MM.1S (cell line): Measurements from ENCODE around the gene TMEM154.

Source experiments
- DNase-seq: peaks from one replicate; pipeline ENCODE4 v3.0.0-alpha.2; 2015
- H2AFZ ChIP-seq: fragments of 300-600 bp; sonication (generic); 2 replicates; pipeline ENCODE4 v1.6.0; 2016; ENCODE audit warnings: antibody characterized with exemption, low read length
- H3F3A ChIP-seq: fragments of 300-600 bp; sonication (generic); 2 replicates; pipeline ENCODE4 v1.6.1; 2016; ENCODE audit warnings: mild to moderate bottlenecking, antibody characterized with exemption, low read length, moderate library complexity, mixed read lengths; ENCODE audit not compliant: insufficient read depth
- H3K27ac ChIP-seq: fragments of 300-600 bp; sonication (generic); 2 replicates; pipeline ENCODE4 v1.5.1; 2016; ENCODE audit warnings: mild to moderate bottlenecking, low read length
- H3K27me3 ChIP-seq: fragments of 300-600 bp; sonication (generic); replicated peaks from 2 replicates; pipeline ENCODE4 v1.6.0; 2016; ENCODE audit warnings: low read length; ENCODE audit not compliant: insufficient read depth
- H3K36me3 ChIP-seq: fragments of 300-600 bp; sonication (generic); replicated peaks from 2 replicates; pipeline ENCODE4 v1.6.1; 2016; ENCODE audit warnings: mild to moderate bottlenecking, low read length, mixed read lengths; ENCODE audit not compliant: insufficient read depth
- H3K4me1 ChIP-seq: fragments of 300-600 bp; sonication (generic); 2 replicates; pipeline ENCODE4 v1.6.1; 2016; ENCODE audit warnings: low read length, mixed read lengths
- H3K4me2 ChIP-seq: fragments of 300-600 bp; sonication (generic); 2 replicates; pipeline ENCODE4 v1.6.0; 2016; ENCODE audit warnings: low read depth, low read length
- H3K4me3 ChIP-seq: fragments of 300-600 bp; sonication (generic); 2 replicates; pipeline ENCODE4 v1.5.1; 2016; ENCODE audit warnings: low read length, mixed read lengths
- H3K79me2 ChIP-seq: fragments of 300-600 bp; sonication (generic); 2 replicates; pipeline ENCODE4 v1.6.1; 2016; ENCODE audit warnings: mixed run types, low read length, mixed read lengths
- H3K9ac ChIP-seq: fragments of 300-600 bp; sonication (generic); 2 replicates; pipeline ENCODE4 v1.6.1; 2016; ENCODE audit warnings: low read length, mixed read lengths
- H3K9me2 ChIP-seq: fragments of 300-600 bp; sonication (generic); replicated peaks from 2 replicates; pipeline ENCODE4 v1.6.1; 2016; ENCODE audit warnings: mild to moderate bottlenecking, low read length, mixed read lengths; ENCODE audit not compliant: insufficient read depth
- H3K9me3 ChIP-seq: fragments of 300-600 bp; sonication (generic); replicated peaks from 2 replicates; pipeline ENCODE4 v1.6.1; 2016; ENCODE audit warnings: mild to moderate bottlenecking, low read length, mixed read lengths; ENCODE audit not compliant: insufficient read depth
- H4K20me1 ChIP-seq: fragments of 300-600 bp; sonication (generic); 2 replicates; pipeline ENCODE4 v1.6.1; 2016; ENCODE audit warnings: mild to moderate bottlenecking, low read length, moderate library complexity, mixed read lengths; ENCODE audit not compliant: insufficient read depth
- CTCF ChIP-seq: fragments of 300-600 bp; sonication (generic); IDR thresholded peaks from 2 replicates; pipeline ENCODE4 v1.5.1; 2016; ENCODE audit warnings: antibody characterized with exemption, low read length, mixed read lengths
- EZH2 ChIP-seq: fragments of 300-600 bp; sonication (generic); optimal IDR thresholded peaks from 2 replicates; pipeline ENCODE3; 2017; ENCODE audit warnings: low read depth, mild to moderate bottlenecking, antibody characterized with exemption, low read length, mixed read lengths
- EZH2phosphoT487 ChIP-seq: fragments of 300-600 bp; sonication (generic); IDR thresholded peaks from 2 replicates; pipeline ENCODE4 v1.6.1; 2018; ENCODE audit warnings: antibody characterized with exemption, low read length

The TMEM154 gene

GRCh38 chr4:152575533-152575932, 104.3 kb downstream of the TMEM154 start:
- H3K27ac ChIP-seq: no peak overlapping the region
- no peak overlapping the region for H2AFZ ChIP-seq
- H4K20me1 ChIP-seq: no peaks in the 10 kb centered on the region
- no peak overlapping the region for H3K4me3 ChIP-seq
- H3K79me2 ChIP-seq: no peaks in the 10 kb centered on the region
- H3K36me3 ChIP-seq: no peaks in the 10 kb centered on the region
- H3K27me3 ChIP-seq: no peaks in the 10 kb centered on the region
- peaks cover 17% of the 10 kb centered on the region for H3K4me1 ChIP-seq
- H3K9me3 ChIP-seq: no peaks in the 10 kb centered on the region
- no peak for TF ChIP-seq EZH2
- no peak for TF ChIP-seq CTCF
- TF ChIP-seq EZH2phosphoT487: no peak
- peaks cover 5% of the 10 kb centered on the region; the same call in 1 of the 2 replicates for H3F3A ChIP-seq
- no peak overlapping the region for H3K9ac ChIP-seq
- DNase-seq: no peak
- no peaks in the 10 kb centered on the region for H3K9me2 ChIP-seq
- H3K4me2 ChIP-seq: no peak overlapping the region

- no peak overlapping the region for H3K4me3 ChIP-seq
- no peak overlapping the region for H3K27ac ChIP-seq
- no peaks in the 10 kb centered on the region for H3K27me3 ChIP-seq
- no peak for DNase-seq
- no peaks in the 10 kb centered on the region for H3K36me3 ChIP-seq
- H3F3A ChIP-seq: peaks cover 3% of the 10 kb centered on the region; the same call in 1 of the 2 replicates
- TF ChIP-seq CTCF (no peak), EZH2 (no peak), EZH2phosphoT487 (no peak)
- H3K9ac ChIP-seq: no peak overlapping the region
- H3K9me2 ChIP-seq: no peaks in the 10 kb centered on the region
- peaks cover 13% of the 10 kb centered on the region for H3K4me1 ChIP-seq
- no peaks in the 10 kb centered on the region for H4K20me1 ChIP-seq
- no peak overlapping the region for H3K4me2 ChIP-seq
- H2AFZ ChIP-seq: no peak overlapping the region
- no peaks in the 10 kb centered on the region for H3K9me3 ChIP-seq
- no peaks in the 10 kb centered on the region for H3K79me2 ChIP-seq
These were observed 105.9 kb downstream of the TMEM154 start for GRCh38 chr4:152573861-152574260.

DNA sequence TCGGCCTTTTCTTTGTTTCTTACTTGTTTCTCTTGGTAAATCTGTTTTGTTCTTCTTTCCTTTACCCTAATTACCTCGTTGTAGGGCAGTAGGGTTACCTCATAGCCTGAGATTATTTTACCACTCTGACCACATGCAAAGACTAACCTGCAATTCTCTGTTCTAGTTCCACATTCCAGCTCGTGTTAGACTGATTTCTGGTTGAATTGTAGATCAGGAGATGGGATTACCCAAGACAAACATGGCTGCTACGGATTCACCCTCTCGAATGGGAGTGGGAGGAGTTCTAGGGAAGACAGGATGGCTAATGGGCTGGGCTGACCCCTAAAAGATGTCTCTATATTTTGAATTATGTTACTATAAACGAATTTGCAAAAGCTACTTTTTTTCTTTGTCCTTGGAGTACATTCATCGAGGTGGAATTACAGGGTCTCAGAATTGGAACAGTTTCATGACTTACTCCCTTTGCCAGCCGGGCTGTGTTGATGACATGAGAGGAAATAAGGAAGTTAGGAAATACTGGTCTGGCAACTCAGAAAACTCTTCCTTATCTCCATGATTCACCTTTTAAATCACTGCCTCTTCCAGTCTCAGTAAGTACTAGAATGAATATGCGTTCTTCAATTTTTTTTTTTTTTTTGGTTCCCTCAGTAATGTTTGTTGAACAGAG, 107.2 kb downstream of the TMEM154 start:
- TF ChIP-seq EZH2: no peak
- TF ChIP-seq EZH2phosphoT487: no peak
- TF ChIP-seq CTCF: no peak
- Histone ChIP-seq H3K9me2 (no peaks in the 10 kb centered on the region), H3K9ac (no peak overlapping the region), H3K4me1 (peaks cover under 1% of the 10 kb centered on the region; the same call in 1 of the 2 replicates), H3K27ac (no peak overlapping the region), H2AFZ (no peak overlapping the region), H3K9me3 (no peaks in the 10 kb centered on the region), H3K79me2 (no peaks in the 10 kb centered on the region), H4K20me1 (no peaks in the 10 kb centered on the region), H3K27me3 (no peaks in the 10 kb centered on the region), H3K4me3 (no peak overlapping the region), H3F3A (no peaks in the 10 kb centered on the region), H3K4me2 (no peak overlapping the region), H3K36me3 (no peaks in the 10 kb centered on the region)
- no peak for DNase-seq
